Measurements from ENCODE around the gene WDCP. TPM values are rescaled to one million over a fixed set of nuclear protein-coding genes. Genes with fewer than 3 reads are reported as not detected.
"Not testable (repeated sequence)": the region's sequence is repeated elsewhere in the genome, so short reads cannot be mapped to it uniquely, and the experiment has no call there.

WDCP gene
- total RNA-seq, 2 experiments from 2014 or later, result 20.2 to 23.0 TPM

- ATAC-seq, result no peak
- Mint-ChIP-seq H3K4me3 (no peak overlapping the region), H3K27ac (no peak overlapping the region), H3K9me3 (no peaks in the 10 kb centered on the region), H3K27me3 (peaks cover 1% of the 10 kb centered on the region), H3K36me3 (ENCODE audit: low read depth) (no peaks in the 10 kb centered on the region), H3K4me1 (ENCODE audit: low read depth) (peaks cover 20% of the 10 kb centered on the region)
- TF ChIP-seq, protein P1, sequence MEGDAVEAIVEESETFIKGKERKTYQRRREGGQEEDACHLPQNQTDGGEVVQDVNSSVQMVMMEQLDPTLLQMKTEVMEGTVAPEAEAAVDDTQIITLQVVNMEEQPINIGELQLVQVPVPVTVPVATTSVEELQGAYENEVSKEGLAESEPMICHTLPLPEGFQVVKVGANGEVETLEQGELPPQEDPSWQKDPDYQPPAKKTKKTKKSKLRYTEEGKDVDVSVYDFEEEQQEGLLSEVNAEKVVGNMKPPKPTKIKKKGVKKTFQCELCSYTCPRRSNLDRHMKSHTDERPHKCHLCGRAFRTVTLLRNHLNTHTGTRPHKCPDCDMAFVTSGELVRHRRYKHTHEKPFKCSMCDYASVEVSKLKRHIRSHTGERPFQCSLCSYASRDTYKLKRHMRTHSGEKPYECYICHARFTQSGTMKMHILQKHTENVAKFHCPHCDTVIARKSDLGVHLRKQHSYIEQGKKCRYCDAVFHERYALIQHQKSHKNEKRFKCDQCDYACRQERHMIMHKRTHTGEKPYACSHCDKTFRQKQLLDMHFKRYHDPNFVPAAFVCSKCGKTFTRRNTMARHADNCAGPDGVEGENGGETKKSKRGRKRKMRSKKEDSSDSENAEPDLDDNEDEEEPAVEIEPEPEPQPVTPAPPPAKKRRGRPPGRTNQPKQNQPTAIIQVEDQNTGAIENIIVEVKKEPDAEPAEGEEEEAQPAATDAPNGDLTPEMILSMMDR (IDR thresholded peaks at IDR 0.05), result no peak
- DNase-seq, result peak; percentile 21
- ChIA-PET CTCF (interaction anchor here (0.8 to 4.2 kb wide), 3 partner anchors 35 to 226 kb away, joined by 3 to 19 read pairs (median 4); partner anchors contain the start of genes ATAD2B and TP53I3), POLR2A (interaction anchor here (1.5 kb wide), 1 partner anchor 22 kb away, joined by 7 read pairs; no protein-coding TSS in a partner anchor)
- intact Hi-C loops (cut with micrococcal nuclease), result no loop called here
Measured at GRCh38 chr2:24048769-24049484, 1.7 kb upstream of the WDCP start.

GRCh38 chr2:24047703-24048033 lies 477 bp upstream of the WDCP start:
- peaks cover 1% of the 10 kb centered on the region for H3K27me3 Mint-ChIP-seq
- ChIA-PET POLR2A (interaction anchor here (0.6 to 1.8 kb wide), 10 partner anchors 13 to 121 kb away, joined by 3 to 10 read pairs (median 4); partner anchors contain the start of genes ATAD2B, SF3B6 and UBXN2A), CTCF (interaction anchor here (1.0 to 2.3 kb wide), 4 partner anchors 14 to 223 kb away, joined by 3 to 17 read pairs (median 4); partner anchors contain the start of genes ATAD2B and TP53I3)
- H3K27ac Mint-ChIP-seq, result peak overlapping the region; percentile 90
- TF ChIP-seq, protein P1 (IDR thresholded peaks at IDR 0.05), result no peak
- intact Hi-C loops (cut with micrococcal nuclease), result no loop called here
- no peaks in the 10 kb centered on the region for H3K9me3 Mint-ChIP-seq
- no peaks in the 10 kb centered on the region for H3K36me3 Mint-ChIP-seq (ENCODE audit: low read depth)
- H3K4me1 Mint-ChIP-seq (ENCODE audit: low read depth), result peaks cover 25% of the 10 kb centered on the region
- peak overlapping the region; percentile 96 for H3K4me3 Mint-ChIP-seq
- ATAC-seq (no peak), DNase-seq (no peak)

- ChIA-PET POLR2A (interaction anchor here (0.6 to 1.8 kb wide), 7 partner anchors 12 to 228 kb away, joined by 3 to 10 read pairs (median 5); partner anchors contain the start of genes ATAD2B, SF3B6 and UBXN2A), CTCF (interaction anchor here (1.0 to 2.3 kb wide), 3 partner anchors 15 to 106 kb away, joined by 4 to 17 read pairs (median 5); partner anchors contain the start of genes TP53I3 and UBXN2A)
- ATAC-seq (no peak), DNase-seq (no peak)
- Mint-ChIP-seq H3K27ac (peak overlapping the region; percentile 90), H3K9me3 (no peaks in the 10 kb centered on the region), H3K27me3 (no peaks in the 10 kb centered on the region), H3K4me3 (peak overlapping the region; percentile 96), H3K36me3 (ENCODE audit: low read depth) (no peaks in the 10 kb centered on the region), H3K4me1 (ENCODE audit: low read depth) (peaks cover 25% of the 10 kb centered on the region)
- intact Hi-C loops (cut with micrococcal nuclease), result no loop called here
- TF ChIP-seq, protein P1 (IDR thresholded peaks at IDR 0.05), result no peak
Measured at GRCh38 chr2:24046599-24046929, 627 bp downstream of the WDCP start.

GRCh38 chr2:24045511-24046508 lies 1.4 kb downstream of the WDCP start:
- H3K36me3 Mint-ChIP-seq (ENCODE audit: low read depth), result no peaks in the 10 kb centered on the region
- no peaks in the 10 kb centered on the region for H3K27me3 Mint-ChIP-seq
- ATAC-seq, result no peak
- no peak overlapping the region for H3K27ac Mint-ChIP-seq
- intact Hi-C loops (cut with micrococcal nuclease), result no loop called here
- ChIA-PET POLR2A (interaction anchor here (0.7 to 1.5 kb wide), 2 partner anchors 31 to 227 kb away, joined by 3 read pairs; partner anchors contain the start of gene SF3B6), CTCF (interaction anchor here (2.3 kb wide), 1 partner anchor 38 kb away, joined by 17 read pairs; the partner anchor contains the start of gene TP53I3)
- TF ChIP-seq, protein P1 (IDR thresholded peaks at IDR 0.05), result no peak
- H3K4me3 Mint-ChIP-seq, result peak overlapping the region; percentile 96
- DNase-seq, result no peak
- H3K4me1 Mint-ChIP-seq (ENCODE audit: low read depth), result peaks cover 25% of the 10 kb centered on the region
- no peaks in the 10 kb centered on the region for H3K9me3 Mint-ChIP-seq

- CTCF ChIA-PET; H3K4me3 Mint-ChIP-seq; POLR2A ChIA-PET; H3K27ac Mint-ChIP-seq; DNase-seq; H3K27me3 Mint-ChIP-seq; H3K9me3 Mint-ChIP-seq; ATAC-seq; intact Hi-C loops (cut with micrococcal nuclease): not testable (repeated sequence)
- Mint-ChIP-seq H3K4me1 (ENCODE audit: low read depth) (peaks cover 25% of the 10 kb centered on the region), H3K36me3 (ENCODE audit: low read depth) (peaks cover 17% of the 10 kb centered on the region)
Measured at GRCh38 chr2:24043133-24043532, 4.1 kb downstream of the WDCP start.
